Measurements from ENCODE around the gene FMNL1.

Gene FMNL1

DNA sequence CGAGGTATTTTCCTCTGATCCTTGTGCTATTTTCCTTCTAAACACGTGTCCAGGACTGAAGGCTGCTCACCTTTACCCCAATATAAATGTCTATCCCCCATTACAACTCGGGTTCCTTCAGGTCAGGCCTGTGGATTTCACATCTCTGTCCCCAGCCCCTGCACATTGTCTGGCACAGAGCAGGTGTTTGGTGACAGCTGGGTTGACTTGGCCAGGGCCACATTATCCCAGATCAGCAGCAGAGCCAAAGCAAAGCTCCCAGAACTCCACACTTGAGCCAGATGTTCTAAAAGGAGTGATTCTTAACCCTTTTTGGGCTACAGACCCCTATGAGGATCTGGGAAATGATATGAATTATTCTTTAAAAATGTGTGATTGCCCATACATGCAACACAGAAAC lies 58.2 kb downstream of the FMNL1 start:
- no peak for DNase-seq (ENCODE audit: low spot score)

DNA sequence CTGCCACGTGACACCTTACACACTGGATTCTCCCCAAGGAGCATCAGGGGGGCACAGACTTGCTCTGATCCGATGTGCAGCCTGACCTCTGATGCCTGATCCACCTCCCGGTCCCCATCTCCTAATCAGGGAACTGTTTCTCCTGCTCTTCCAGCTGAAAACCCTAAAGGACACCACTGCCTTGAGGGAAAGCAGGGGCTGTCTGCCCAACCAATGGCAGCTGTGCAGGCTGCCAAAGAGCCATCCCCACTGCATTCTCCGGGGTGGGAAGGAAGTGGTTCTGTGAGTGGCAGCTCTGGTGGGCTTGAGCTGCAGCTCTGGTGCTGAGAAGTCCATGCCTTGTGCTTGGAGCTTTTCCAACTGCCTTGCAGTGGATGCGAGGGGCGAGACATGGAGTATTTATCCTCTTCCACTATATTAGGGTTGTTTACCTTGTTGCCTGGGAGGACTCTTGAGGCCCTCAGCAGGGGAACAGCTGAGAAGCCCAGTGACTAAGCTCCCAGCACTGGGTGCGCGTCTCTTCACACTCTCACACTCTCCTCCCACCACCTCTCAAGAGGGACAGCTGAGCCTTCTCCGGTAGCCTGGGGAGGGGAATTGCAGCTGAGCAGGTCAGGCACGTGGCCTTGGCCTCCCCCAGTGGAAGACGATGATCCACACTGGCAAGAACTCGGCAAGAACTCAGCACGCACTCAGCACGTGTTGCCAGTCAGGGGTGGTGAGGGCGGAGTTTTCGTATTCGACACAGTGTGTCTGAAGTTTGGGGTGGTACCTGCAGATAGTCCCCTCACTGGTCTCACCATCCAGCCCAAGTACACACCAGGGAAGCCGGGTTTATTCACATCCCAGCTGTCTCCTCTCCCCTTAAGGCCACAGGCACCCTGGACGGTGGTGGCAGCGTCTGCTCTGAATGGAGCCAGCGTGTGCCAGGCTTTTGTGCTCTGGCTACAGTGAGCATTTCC lies 61.3 kb downstream of the FMNL1 start:
- no peak for DNase-seq (ENCODE audit: low spot score)

DNA sequence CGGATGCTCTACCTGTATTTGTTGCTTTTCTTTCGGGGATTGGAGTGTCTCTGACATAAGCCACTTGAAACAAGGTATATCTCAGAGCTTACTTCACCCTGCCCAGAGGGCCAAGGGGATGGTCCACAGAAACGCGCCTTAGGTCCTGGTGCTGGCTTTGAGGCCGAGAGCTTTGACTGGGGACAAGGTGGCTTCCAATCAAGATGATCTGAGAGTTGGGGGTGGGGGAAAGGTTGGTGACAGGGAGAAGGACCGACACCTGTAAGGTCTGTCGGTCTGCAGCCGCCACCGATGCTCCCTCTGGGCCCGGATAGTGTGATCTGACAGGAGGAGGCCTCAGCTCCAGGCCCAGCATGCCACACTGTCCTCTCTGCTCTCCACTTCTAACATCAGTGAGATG lies 62.0 kb downstream of the FMNL1 start:
- no peak for DNase-seq (ENCODE audit: low spot score)

DNA sequence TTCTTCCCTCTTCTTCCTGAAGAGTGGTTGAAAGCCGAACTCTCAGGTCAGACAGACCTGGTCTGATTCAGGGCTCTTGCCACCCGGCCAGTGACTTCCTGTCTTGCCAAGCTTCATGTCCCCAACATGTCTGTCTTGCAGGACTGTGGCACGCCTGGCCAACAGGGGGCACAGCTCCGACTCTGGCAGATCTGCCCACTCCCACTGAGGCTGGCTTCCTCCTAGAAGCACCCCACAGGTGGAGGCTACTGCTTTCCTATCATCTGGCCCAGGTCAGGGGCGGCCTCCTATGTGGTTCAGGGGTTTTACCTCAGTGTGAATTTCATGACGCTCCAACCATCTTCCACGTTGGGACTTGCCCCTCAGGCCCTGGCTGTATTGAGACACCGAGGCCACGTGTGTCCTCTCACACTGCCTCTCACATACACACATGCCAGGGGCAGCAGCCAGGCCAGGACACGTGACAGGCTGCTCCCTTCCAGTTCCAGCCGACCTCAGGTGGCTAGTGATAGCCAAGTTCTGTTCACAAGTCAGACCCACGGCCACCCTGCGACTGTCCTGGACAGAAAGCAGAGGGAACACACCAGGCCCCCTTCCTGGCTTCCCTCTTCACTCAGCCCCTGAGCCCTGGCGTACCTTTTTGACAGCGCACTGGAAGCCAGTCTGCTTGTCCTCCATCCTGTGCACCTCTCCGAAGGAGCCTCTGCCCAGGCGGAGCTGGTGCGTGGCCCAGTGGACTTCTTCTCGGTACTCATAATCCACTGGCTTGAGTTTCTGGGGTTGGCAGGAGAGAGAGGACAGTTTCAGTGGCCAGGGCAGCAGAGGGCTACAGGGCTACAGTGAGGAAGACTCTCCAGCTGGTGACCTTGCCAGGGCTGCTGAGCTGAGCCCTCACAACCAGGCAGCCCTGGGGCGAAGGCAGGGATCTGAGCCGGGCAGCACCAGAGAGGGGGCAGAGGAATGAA lies 62.8 kb downstream of the FMNL1 start:
- DNase-seq (ENCODE audit: low spot score) = no peak

DNA sequence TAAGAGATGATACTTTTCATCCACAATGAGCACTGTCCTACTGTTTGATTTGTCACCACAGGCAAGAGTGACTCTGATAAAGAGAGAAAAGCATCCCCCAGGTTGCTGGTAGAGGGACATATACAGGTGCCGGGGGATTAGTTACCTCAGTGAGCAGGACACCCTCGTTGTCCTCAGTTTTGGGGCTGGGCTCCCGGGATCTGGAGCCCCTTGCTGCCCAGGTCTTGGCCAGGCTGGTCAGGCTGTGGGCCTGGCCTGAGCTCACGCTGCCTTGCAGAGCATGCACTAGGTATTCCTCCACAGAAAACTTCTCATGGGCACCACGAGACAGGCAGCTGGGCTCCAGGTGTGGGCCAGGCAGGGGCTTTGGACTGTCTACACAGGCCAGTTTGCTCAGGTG lies 64.6 kb downstream of the FMNL1 start:
- DNase-seq (ENCODE audit: low spot score) = no peak

DNA sequence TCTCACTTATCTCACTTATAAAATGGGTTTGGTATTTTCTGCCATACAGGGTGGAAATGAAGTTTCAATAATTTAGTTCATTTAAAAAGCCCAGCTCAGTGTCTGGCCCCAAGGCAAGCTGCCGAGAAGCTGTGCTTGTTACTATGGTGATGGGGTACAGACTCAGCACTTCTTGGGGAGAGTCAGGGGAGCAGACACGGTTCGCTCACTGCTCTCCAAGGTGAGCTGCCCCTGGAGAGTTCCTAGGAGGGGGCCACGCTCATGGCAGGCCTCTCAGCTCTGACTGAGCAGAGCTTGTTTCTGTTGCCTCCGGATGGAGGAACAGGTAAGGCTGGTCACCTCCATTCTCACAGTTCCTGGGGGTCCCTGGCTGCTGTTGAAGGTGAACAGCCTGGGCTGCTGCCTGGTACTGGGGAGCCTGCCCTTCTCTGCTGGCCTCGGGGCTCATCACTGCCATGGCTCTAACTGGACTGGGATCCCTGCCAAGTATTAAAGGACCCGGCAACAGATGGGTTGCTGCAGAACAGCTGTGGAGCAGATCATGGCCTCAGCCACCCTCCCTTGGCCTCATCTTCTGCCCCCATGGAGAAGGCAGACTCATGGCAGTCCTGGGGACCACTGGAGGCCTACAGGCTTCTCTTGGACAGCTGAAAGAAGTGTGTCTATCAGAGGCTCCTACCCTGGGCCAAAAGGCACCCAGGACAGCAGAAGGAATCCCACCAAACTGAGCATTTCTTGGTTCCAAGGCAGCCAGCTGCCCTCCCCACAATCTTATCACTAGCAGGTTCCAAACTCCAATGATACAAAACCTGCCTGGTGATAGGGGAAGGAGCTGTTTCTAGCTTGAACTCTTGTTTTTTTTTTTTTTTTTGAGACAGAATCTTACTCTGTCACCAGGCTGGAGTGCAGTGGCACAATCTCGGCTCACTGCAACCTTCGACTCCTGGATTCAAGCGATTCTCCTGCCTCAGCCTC lies 66.1 kb downstream of the FMNL1 start:
- no peak for DNase-seq (ENCODE audit: low spot score)

DNA sequence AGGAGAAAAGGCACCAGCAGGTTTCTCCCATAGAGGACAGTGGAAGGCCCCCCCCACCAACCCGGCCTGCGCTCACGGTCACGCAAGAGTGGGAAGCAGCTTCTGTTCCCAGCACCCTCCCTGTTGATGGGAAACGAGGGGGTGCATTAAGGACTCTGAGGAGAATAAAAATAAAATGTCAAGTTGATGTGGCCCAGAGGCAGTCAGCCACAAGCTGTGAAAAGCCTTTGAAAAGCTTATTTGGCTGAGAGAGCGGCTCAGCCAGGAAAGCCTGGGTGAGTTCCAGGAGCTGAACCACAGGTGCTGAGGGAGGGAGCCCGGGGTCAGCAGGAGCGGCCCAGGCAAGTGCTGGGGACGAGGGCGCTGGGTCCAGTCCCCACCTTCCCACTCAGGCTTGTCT lies 67.1 kb downstream of the FMNL1 start:
- DNase-seq (ENCODE audit: low spot score) = no peak

DNA sequence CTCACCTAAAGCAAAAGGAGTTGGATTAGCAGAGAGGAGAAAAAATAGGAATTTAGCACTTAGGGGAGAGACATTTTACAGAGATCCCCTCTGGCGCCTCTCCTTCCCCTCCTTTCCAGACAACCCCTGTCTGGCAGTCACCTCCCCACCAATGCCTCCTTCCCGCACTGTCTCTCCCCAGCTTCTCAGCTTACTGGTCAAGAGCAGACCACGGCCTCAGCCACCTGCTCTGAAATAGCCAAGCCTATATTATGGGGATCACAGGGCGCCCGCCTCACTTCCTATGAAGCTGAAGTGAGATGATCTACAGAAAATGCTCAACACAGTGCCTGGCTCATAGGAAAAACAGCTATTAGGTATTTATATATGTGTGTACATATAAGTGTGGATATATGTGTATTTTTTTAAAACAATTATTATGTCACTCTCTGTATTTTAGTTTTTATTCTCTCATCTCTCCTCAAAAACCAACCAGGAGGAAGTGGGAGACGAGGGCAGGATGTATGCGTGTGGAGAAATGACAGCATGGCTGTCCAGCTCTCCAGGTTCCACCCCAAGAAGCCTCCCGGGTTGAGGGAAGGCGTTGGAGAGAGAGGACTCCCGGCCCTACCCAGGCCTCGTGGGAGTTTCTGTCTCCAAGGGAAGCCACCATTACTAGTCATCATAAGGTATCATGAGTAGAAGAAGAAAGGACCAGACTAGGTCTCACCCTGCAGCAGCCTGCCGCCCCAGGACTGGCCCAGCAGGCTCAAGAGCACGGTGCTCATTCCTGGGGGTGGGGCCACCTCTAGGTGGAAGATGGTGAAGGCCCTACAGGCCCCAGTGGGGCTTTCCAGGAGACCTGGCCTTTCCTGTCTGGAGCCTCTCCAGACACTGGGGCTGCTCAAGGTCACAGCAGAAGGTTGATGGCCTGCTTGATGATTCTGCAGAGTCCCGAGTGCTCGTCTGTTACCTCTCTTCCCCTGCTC lies 67.9 kb downstream of the FMNL1 start:
- DNase-seq (ENCODE audit: low spot score) = no peak

DNA sequence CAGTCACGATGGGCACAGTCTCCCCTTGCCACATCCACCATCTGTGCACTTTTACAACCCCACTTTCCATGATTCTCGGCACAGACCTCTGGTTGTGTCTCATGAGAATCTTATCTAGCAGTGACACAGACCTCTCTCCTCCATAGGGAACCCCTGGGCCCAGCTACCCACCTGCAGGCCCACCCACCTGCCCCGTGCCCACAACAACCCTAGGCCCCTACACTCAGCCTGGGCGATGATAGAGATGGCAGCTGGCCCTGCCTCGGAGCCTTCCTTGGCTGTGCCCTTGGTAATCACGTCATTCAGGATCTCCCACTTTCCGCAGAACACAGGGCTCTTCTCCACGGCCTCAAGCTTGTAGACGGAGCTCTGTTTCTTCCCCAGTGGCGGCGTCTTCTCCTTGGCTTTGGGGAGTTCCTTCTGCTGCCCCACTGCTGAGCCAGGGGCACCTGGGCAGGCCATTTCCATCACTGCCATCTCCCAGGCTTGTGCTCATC lies 68.6 kb downstream of the FMNL1 start:
- no peak for DNase-seq (ENCODE audit: low spot score)

DNA sequence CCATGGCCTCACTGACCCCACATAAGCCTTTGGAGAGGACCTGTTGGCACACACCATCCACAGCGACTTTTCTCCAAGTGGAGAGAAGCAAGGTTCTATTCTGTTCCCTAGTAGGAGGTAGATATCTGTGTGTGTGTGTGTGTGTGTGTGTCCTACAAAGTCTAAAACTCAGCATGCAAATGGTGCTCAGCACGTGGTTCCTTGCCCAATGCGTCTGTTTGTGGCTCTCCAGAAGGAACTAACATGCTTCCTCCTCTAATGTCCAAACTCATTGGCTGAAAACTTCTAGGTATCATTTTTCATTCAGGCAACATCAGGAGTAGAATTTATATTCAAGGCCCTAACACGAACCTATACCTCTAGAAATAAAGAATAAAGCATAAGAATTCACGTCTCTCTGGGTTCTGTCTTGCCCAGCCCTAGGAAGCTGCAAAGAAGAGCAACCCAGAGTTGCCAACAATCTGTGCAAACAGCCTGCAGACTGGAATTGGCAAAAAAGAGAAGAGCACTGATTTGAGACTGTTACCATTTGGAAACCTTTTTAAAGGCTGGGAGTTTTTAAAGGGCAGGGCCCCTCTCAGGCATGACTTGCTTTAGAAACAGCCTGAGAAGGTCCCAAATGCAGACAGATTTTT lies 69.6 kb downstream of the FMNL1 start:
- DNase-seq (ENCODE audit: low spot score) = no peak

DNA sequence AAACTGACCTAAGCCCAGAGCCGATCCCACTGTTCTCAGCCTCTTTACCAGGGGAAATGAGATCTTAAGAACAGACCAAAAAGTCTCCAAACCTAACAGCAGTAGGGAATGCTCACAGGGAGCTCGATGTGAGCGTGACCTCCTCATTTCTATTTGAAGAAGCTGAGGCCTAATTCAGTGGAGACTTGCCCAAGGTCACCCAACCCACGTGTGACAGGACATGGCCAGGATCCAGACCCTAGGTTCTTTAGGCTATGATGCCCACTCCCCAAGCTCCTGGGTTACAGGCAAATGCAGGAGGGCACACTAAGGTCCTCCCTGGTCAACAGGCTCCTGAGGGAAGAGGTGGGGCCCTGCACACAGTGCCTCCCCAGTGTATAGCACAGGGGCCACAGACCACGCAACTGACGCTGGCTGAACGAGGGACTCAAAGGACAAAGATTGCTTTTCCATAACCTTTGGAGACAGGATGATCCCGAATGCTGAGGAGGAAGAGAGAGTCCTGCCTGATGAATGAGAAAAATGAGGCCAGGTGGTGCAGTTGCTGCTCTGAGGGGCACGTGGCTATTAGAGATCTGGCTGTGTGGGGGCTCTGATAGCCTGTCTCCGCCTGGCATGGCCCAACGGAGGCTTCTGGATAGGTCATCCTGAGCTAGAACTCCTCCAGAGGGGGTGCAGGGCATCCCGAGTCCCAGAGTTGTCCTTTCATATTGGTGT lies 71.2 kb downstream of the FMNL1 start:
- DNase-seq (ENCODE audit: low spot score) = no peak

DNA sequence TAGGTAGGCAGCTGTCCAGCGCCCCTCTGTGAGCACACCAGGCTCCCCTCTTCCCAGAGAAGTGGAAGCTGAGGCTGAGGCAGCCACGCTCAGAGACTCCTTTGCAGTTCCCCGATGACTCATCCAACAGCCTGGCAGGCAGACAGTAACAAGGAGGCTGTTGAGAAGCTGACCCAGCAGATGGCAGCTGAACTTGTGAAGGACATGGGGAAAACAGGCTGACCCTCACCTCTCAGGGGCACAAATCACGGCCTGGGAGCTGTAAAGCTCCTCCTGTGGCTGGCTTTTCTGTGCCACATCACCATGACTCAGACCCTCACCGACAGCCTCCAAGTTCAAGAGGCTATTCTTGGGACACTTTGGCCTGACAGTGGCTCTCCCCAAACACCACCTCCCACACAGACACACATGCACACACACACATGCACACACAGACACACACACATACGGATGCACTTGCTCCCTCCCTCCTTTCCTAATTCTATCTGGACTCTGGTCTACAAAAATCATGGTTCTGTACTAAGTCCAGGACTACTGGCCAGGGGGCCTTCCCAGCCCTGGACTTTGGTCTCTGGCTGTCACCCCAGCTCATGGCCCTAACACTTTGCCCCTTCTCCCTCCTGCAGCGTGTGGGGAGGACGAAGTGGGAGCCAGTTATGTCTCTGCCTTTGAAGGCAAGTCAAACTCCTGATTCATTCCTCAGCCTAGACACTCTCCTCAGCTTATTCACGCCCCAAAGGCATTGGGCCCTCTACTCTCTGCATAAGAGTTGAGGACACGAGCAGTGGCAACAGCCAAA lies 71.9 kb downstream of the FMNL1 start:
- DNase-seq (ENCODE audit: low spot score) = peak; percentile 93

DNA sequence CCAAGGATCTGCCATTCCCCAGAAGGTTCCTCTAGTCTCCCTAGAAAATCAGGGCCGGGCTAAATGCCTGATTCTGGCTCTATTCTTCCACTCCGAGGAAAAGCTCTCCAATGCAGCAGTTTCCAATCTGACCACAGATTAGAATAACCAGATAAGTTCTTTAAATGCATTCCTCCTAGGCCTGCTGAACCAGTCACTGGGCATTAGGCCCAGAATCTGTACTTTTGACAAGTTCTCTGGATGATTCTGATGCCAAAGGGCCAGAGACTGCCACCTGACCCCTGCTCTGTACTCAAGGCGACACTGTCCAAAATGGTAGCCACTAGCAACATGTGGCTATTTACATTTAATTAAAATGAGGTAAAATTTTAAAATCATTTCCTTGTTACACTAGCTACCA lies 72.8 kb downstream of the FMNL1 start:
- DNase-seq (ENCODE audit: low spot score) = no peak

DNA sequence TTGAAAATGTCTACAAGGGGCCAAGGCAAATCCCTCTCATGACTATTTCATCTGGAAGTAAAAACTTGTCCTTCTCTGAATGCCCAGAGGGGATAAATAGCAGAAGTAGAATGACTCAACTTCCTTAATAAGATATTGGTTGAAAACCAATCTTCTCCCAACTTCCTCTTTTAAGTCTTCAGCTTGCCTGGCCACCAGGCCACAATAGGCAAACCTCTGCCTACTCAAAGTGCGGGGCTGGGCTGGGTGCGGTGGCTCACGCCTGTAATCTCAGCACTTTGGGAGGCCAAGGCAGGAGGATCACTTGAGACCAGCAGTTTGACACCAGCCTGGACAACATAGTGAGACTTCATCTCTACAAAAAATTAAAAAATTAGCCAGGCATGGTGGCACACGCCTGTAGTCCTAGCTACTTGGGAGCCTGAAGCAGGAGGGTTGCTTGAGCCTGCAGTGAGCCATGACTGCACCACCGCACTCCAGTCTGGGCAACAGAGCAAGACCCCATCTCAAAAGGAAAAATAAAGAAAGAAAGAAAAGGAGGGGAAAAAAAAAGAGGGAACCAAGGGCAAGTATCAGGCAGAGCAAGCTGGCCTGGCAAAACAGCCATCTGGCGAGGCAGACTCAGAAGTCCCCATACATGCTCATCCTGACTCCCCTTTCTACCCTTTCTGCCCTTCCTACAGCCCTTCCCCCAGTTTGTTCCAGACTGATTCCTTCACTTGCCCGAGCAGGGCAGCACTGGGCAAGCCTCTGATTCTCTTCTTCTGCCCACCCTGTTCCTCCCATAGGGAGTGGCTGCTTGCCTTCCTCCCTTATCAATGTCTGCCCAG lies 74.5 kb downstream of the FMNL1 start:
- DNase-seq (ENCODE audit: low spot score) = peak; percentile 42

DNA sequence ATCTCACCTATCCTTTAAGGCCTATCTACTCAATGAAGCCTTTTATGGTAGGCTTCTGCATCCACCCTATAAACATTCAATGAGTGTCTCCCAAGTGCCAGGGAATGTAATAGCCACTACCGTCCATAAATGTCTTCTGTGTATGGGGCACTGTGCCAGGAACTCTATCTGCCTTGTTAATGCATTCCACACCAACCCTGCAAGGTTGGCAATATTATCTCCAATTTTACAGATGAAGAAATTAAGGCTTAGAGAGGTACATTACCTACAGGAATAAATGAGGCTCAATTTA lies 75.1 kb downstream of the FMNL1 start:
- no peak for DNase-seq (ENCODE audit: low spot score)
